Hepatocyte (in vitro differentiated cells): ENCODE results near the gene CDHR2. TPM values are rescaled to one million over a fixed set of nuclear protein-coding genes. Genes with fewer than 3 reads are reported as not detected.

Source experiments
- DNase-seq: peaks from one replicate; pipeline ENCODE4 v3.0.0-alpha.2; 2016; ENCODE audit warnings: low spot score
- H2AFZ ChIP-seq: fragments of 200-600 bp; sonication (generic); 2 replicates; pipeline ENCODE4 v1.6.0; 2016; ENCODE audit warnings: antibody characterized with exemption, mild to moderate bottlenecking
- H3K27ac ChIP-seq: fragments of 200-600 bp; sonication (generic); 2 replicates; pipeline ENCODE4 v1.5.1; 2016; ENCODE audit warnings: mild to moderate bottlenecking
- H3K27me3 ChIP-seq: fragments of 200-600 bp; sonication (generic); 2 replicates; pipeline ENCODE4 v1.6.1; 2016
- H3K36me3 ChIP-seq: fragments of 200-600 bp; sonication (generic); replicated peaks from 2 replicates; pipeline ENCODE4 v1.5.1; 2016; ENCODE audit warnings: low read depth; ENCODE audit not compliant: insufficient read depth
- H3K4me1 ChIP-seq: fragments of 200-600 bp; sonication (generic); 2 replicates; pipeline ENCODE4 v1.5.1; 2016; ENCODE audit warnings: mild to moderate bottlenecking, moderate library complexity; ENCODE audit not compliant: insufficient read depth
- H3K4me2 ChIP-seq: fragments of 200-600 bp; sonication (generic); 2 replicates; pipeline ENCODE4 v1.6.0; 2016
- H3K4me3 ChIP-seq: fragments of 200-600 bp; sonication (generic); 2 replicates; pipeline ENCODE4 v1.5.1; 2016; ENCODE audit warnings: mild to moderate bottlenecking
- H3K79me2 ChIP-seq: fragments of 200-600 bp; sonication (generic); 2 replicates; pipeline ENCODE4 v1.6.0; 2017; ENCODE audit warnings: mild to moderate bottlenecking
- H3K9me2 ChIP-seq: fragments of 200-600 bp; sonication (generic); replicated peaks from 2 replicates; pipeline ENCODE4 v1.6.0; 2017; ENCODE audit warnings: mild to moderate bottlenecking; ENCODE audit not compliant: insufficient read depth
- H3K9me3 ChIP-seq: fragments of 200-600 bp; sonication (generic); 2 replicates; pipeline ENCODE4 v1.5.1; 2016; ENCODE audit warnings: low read depth, mild to moderate bottlenecking
- H4K20me1 ChIP-seq: fragments of 200-600 bp; sonication (generic); 2 replicates; pipeline ENCODE4 v1.6.0; 2016; ENCODE audit warnings: mild to moderate bottlenecking; ENCODE audit not compliant: insufficient read depth, poor library complexity, severe bottlenecking
- CTCF ChIP-seq: fragments of 200-600 bp; sonication (generic); IDR thresholded peaks from 2 replicates; pipeline ENCODE4 v1.5.1; 2016; ENCODE audit warnings: antibody characterized with exemption, mild to moderate bottlenecking; ENCODE audit not compliant: poor library complexity
- EZH2 ChIP-seq: fragments of 200-600 bp; sonication (generic); IDR thresholded peaks from 2 replicates; pipeline ENCODE4 v1.6.1; 2016; ENCODE audit warnings: antibody characterized with exemption, mild to moderate bottlenecking, borderline replicate concordance
- EZH2phosphoT487 ChIP-seq: fragments of 200-600 bp; sonication (generic); IDR thresholded peaks from one replicate; pipeline ENCODE4 v1.6.1; 2018; ENCODE audit warnings: antibody characterized with exemption, mild to moderate bottlenecking, low read depth, moderate library complexity; ENCODE audit not compliant: unreplicated experiment, severe bottlenecking
- WGBS: methylation state at CpG from one replicate; pipeline ENCODE4 v1.1.6; 2016; ENCODE audit warnings: low lambda C conversion rate; ENCODE audit errors: missing lambda C conversion rate; 5-methylcytosine and 5-hydroxymethylcytosine counted together
- polyA plus RNA-seq: library from polyadenylated mRNA; unstranded; fragments of >200 nt; fragmentation: Nextera tagmentation; extraction: Ambion mirVana; gene quantifications from 2 replicates; pipeline ENCODE4 v1.2.1, GENCODE V29; 2016
- total RNA-seq: library from RNA; depleted of rRNA; stranded (reverse); fragments of >200 nt; gene quantifications from 2 replicates; pipeline ENCODE4 v1.2.3, GENCODE V29; 2014

The CDHR2 gene, protein sequence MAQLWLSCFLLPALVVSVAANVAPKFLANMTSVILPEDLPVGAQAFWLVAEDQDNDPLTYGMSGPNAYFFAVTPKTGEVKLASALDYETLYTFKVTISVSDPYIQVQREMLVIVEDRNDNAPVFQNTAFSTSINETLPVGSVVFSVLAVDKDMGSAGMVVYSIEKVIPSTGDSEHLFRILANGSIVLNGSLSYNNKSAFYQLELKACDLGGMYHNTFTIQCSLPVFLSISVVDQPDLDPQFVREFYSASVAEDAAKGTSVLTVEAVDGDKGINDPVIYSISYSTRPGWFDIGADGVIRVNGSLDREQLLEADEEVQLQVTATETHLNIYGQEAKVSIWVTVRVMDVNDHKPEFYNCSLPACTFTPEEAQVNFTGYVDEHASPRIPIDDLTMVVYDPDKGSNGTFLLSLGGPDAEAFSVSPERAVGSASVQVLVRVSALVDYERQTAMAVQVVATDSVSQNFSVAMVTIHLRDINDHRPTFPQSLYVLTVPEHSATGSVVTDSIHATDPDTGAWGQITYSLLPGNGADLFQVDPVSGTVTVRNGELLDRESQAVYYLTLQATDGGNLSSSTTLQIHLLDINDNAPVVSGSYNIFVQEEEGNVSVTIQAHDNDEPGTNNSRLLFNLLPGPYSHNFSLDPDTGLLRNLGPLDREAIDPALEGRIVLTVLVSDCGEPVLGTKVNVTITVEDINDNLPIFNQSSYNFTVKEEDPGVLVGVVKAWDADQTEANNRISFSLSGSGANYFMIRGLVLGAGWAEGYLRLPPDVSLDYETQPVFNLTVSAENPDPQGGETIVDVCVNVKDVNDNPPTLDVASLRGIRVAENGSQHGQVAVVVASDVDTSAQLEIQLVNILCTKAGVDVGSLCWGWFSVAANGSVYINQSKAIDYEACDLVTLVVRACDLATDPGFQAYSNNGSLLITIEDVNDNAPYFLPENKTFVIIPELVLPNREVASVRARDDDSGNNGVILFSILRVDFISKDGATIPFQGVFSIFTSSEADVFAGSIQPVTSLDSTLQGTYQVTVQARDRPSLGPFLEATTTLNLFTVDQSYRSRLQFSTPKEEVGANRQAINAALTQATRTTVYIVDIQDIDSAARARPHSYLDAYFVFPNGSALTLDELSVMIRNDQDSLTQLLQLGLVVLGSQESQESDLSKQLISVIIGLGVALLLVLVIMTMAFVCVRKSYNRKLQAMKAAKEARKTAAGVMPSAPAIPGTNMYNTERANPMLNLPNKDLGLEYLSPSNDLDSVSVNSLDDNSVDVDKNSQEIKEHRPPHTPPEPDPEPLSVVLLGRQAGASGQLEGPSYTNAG (N-terminal part only)
- 24.8 and 29.8 TPM in 2 replicates for total RNA-seq
- 16.3 and 28.3 TPM in 2 replicates for polyA plus RNA-seq

DNA sequence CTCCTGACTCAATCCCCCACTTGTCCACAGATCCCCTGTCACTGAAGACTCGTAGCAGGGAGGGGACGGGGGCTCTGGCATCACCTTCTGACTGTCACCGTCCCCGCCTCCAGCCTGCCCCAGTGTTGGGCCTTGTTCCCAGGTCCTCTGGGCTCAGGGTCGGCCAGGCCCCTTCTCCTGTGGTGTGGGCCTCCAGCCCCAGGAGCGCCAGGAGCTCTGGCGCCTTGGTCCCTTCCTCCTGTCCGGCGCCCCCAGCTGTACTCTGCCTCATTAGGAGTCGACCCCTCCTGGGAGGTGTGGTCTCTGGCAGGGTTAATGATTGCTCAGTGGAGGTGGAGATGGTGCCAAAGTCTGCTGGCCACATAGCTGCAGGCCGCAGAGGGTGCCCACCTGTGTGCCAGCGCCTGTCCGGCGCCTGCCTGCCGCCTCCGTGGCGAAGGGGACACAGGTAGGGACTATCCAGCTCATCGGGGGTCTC, at the start of gene CDHR2:
Gene CDHR2 (plus strand): TSS at position 376 of the 478 bp plus-strand sequence. CDS start 16,011 bp downstream, outside the sequence.
- Histone ChIP-seq H3K9me3 (no peaks in the 10 kb centered on the region), H3K4me1 (peaks cover 36% of the 10 kb centered on the region), H3K4me3 (no peak within 1 kb of the TSS), H3K27ac (peak within 1 kb of the TSS; percentile 99), H3K4me2 (peak within 1 kb of the TSS; percentile 62), H3K36me3 (no peaks in the 10 kb centered on the region), H2AFZ (no peak within 1 kb of the TSS), H3K27me3 (no peaks in the 10 kb centered on the region), H3K79me2 (no peaks in the 10 kb centered on the region), H3K9me2 (no peaks in the 10 kb centered on the region), H4K20me1 (no peaks in the 10 kb centered on the region)
- peak; percentile 77 for DNase-seq
- WGBS = 72% methylated on average over 17 of the region's 18 CpGs
- TF ChIP-seq EZH2 (no peak), EZH2phosphoT487 (no peak), CTCF (no peak)

DNA sequence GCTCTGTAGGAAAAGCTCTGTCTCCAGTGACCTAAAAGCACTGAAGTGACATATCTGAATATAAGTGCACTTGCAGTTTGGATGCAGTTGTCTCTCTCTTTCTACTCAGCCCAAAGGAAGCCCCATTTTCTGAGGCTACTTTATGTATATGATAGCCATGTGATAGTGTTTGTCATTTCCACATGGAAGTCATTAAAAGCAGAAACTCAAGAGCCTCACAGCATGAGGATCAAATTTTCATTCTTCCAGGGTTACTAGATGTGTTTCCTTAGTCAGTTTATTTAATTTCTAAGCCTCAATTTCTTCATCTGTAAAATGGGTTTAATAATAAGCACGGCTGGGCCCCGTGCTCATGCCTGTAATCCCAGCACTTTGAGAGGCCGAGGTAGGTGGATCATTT, 48.6 kb upstream of the CDHR2 start:
- H3K27me3 ChIP-seq = no peaks in the 10 kb centered on the region
- H3K27ac ChIP-seq = peak overlapping the region; percentile 11
- no peaks in the 10 kb centered on the region for H3K4me1 ChIP-seq
- H3K36me3 ChIP-seq = no peaks in the 10 kb centered on the region
- no peaks in the 10 kb centered on the region for H4K20me1 ChIP-seq
- no peak overlapping the region for H3K4me3 ChIP-seq
- TF ChIP-seq EZH2phosphoT487 (no peak), CTCF (no peak), EZH2 (no peak)
- no peak for DNase-seq
- H3K9me2 ChIP-seq = no peaks in the 10 kb centered on the region
- 96% methylated on average over 3 of the region's 3 CpGs for WGBS
- H3K9me3 ChIP-seq = no peaks in the 10 kb centered on the region
- H2AFZ ChIP-seq = no peak overlapping the region
- H3K79me2 ChIP-seq = no peaks in the 10 kb centered on the region
- no peak overlapping the region for H3K4me2 ChIP-seq

- H3K4me3 ChIP-seq = no peak overlapping the region
- no peaks in the 10 kb centered on the region for H4K20me1 ChIP-seq
- WGBS = 95% methylated on average over 1 of the region's 1 CpG
- TF ChIP-seq CTCF (no peak), EZH2 (no peak), EZH2phosphoT487 (no peak)
- H3K9me3 ChIP-seq = no peaks in the 10 kb centered on the region
- H3K4me2 ChIP-seq = no peak overlapping the region
- H3K9me2 ChIP-seq = no peaks in the 10 kb centered on the region
- DNase-seq = peak; percentile 18
- H3K79me2 ChIP-seq = no peaks in the 10 kb centered on the region
- no peak overlapping the region for H2AFZ ChIP-seq
- H3K4me1 ChIP-seq = no peaks in the 10 kb centered on the region
- no peaks in the 10 kb centered on the region for H3K36me3 ChIP-seq
- H3K27ac ChIP-seq = peak overlapping the region; percentile 11
- no peaks in the 10 kb centered on the region for H3K27me3 ChIP-seq
Observed at GRCh38 chr5:176501333-176501732, 47.8 kb upstream of the CDHR2 start.
